ENCODE data around the gene UBE2F. TPM values are rescaled to one million over a fixed set of nuclear protein-coding genes. Genes with fewer than 3 reads are reported as not detected.

UBE2F gene
- total and polyA plus RNA-seq, 3 donors from 2014 or later, result 68.3 to 77.8 (median 72.8) TPM

- DNase-seq, result no peak
- H3K9me3 ChIP-seq, result no peaks in the 10 kb centered on the region
These were observed 6.1 kb downstream of the UBE2F start for GRCh38 chr2:237972936-237973335.

GRCh38 chr2:237977380-237977779 is 10.6 kb downstream of the UBE2F start:
- no peak overlapping the region for H3K27ac ChIP-seq
- H3K4me3 ChIP-seq, result no peak overlapping the region
- no peaks in the 10 kb centered on the region for H3K27me3 ChIP-seq
- H3K36me3 ChIP-seq (ENCODE audit: low read depth, missing control alignments), result no peaks in the 10 kb centered on the region
- 65 to 94% methylated on average over 2 of the region's 2 CpGs for WGBS, 2 donors
- DNase-seq, result no peak
- no peak for TF ChIP-seq POLR2A (IDR thresholded peaks at IDR 0.05)
- TF ChIP-seq CTCF (IDR thresholded peaks at IDR 0.05), result no peak
- no peaks in the 10 kb centered on the region for H3K4me1 ChIP-seq
- H3K9me3 ChIP-seq, result no peaks in the 10 kb centered on the region
- intact Hi-C loops (cut with DNase I; ENCODE audit: low total_unique reads), result no loop called here

More at GRCh38 chr2:237972936-237973335, 6.1 kb downstream of the UBE2F start:
- TF ChIP-seq CTCF (IDR thresholded peaks at IDR 0.05), result no peak
- no peak for TF ChIP-seq POLR2A (IDR thresholded peaks at IDR 0.05)
- Histone ChIP-seq H3K27me3 (no peaks in the 10 kb centered on the region), H3K4me3 (no peak overlapping the region), H3K36me3 (ENCODE audit: low read depth, missing control alignments) (no peaks in the 10 kb centered on the region), H3K27ac (no peak overlapping the region), H3K4me1 (peaks cover 21% of the 10 kb centered on the region)
- 85 to 86% methylated on average over 10 of the region's 10 CpGs for WGBS, 2 donors
- intact Hi-C loops (cut with DNase I; ENCODE audit: low total_unique reads), result no loop called here

GRCh38 chr2:237978058-237978712 is 11.4 kb downstream of the UBE2F start:
- no peak for DNase-seq
- WGBS, 2 donors, result 59 to 67% methylated on average over 6 to 8 of the region's 8 CpGs

GRCh38 chr2:237979331-237979730 is 12.5 kb downstream of the UBE2F start:
- Histone ChIP-seq H3K27ac (no peak overlapping the region), H3K9me3 (no peaks in the 10 kb centered on the region), H3K27me3 (no peaks in the 10 kb centered on the region), H3K36me3 (ENCODE audit: low read depth, missing control alignments) (no peaks in the 10 kb centered on the region), H3K4me3 (no peak overlapping the region), H3K4me1 (peaks cover 5% of the 10 kb centered on the region)
- no peak for DNase-seq
- intact Hi-C loops (cut with DNase I; ENCODE audit: low total_unique reads), result no loop called here
- TF ChIP-seq CTCF (IDR thresholded peaks at IDR 0.05) (no peak), POLR2A (IDR thresholded peaks at IDR 0.05) (no peak)
- 76 to 94% methylated on average over 2 to 6 of the region's 6 CpGs for WGBS, 2 donors

More at GRCh38 chr2:237978058-237978712, 11.4 kb downstream of the UBE2F start:
- Histone ChIP-seq H3K36me3 (ENCODE audit: low read depth, missing control alignments) (no peaks in the 10 kb centered on the region), H3K4me3 (no peak overlapping the region), H3K27me3 (no peaks in the 10 kb centered on the region), H3K4me1 (no peaks in the 10 kb centered on the region), H3K9me3 (no peaks in the 10 kb centered on the region), H3K27ac (no peak overlapping the region)
- intact Hi-C loops (cut with DNase I; ENCODE audit: low total_unique reads), result no loop called here
- TF ChIP-seq POLR2A (IDR thresholded peaks at IDR 0.05) (no peak), CTCF (IDR thresholded peaks at IDR 0.05) (no peak)

GRCh38 chr2:237980087-237980486 is 13.3 kb downstream of the UBE2F start:
- H3K4me3 ChIP-seq, result no peak overlapping the region
- intact Hi-C loops (cut with DNase I; ENCODE audit: low total_unique reads), result no loop called here
- H3K27ac ChIP-seq, result no peak overlapping the region
- peaks cover 5% of the 10 kb centered on the region for H3K4me1 ChIP-seq
- whole genome bisulfite sequencing, 2 donors, result 61 to 78% methylated on average over 1 of the region's 1 CpG
- no peak for DNase-seq
- H3K36me3 ChIP-seq (ENCODE audit: low read depth, missing control alignments), result no peaks in the 10 kb centered on the region
- TF ChIP-seq POLR2A (IDR thresholded peaks at IDR 0.05) (no peak), CTCF (IDR thresholded peaks at IDR 0.05) (no peak)
- H3K27me3 ChIP-seq, result no peaks in the 10 kb centered on the region
- no peaks in the 10 kb centered on the region for H3K9me3 ChIP-seq

Measured in testis (tissue), 3 donors.